Esophagus squamous epithelium (tissue), 4 donors: ENCODE measurements around the gene IRX3.

Source experiments
- CTCF ChIP-seq, 6 experiments: fragments of 450-650 bp in 4 of 6; fragments of 200-600 bp in 2 of 6; sonication (generic) in 2 of 6; IDR thresholded peaks; one replicate each; pipeline ENCODE4 v1.5.1; 2016 to 2019; ENCODE audit warnings: antibody characterized with exemption in 6 of 6, mild to moderate bottlenecking in 4 of 6, moderate library complexity in 4 of 6
- POLR2A ChIP-seq, 4 donors: fragments of 450-650 bp; IDR thresholded peaks; one replicate each; pipeline ENCODE4 v1.6.1; 2017; ENCODE audit warnings: antibody characterized with exemption in 4 of 4, mild to moderate bottlenecking in 4 of 4, moderate library complexity in 3 of 4

DNA sequence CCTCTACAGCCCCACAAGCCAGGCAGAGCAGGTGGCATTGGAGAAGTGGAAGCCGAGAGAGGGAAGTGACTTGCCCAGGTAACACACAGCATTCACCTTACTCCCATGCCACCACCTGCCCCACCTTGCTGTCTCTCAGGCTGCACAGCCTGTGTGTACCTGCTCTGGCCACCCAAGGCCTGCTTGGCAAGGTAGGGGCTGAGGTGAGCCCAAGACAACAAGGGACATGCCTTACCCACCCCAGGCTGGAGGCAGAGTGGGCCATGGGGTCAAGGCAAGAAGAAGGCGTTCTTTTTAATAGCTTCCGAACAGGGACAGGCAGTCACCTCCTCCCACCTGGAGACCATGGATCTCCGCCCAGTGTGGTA, 40.1 kb downstream of the IRX3 start:
- TF ChIP-seq CTCF (IDR thresholded peaks at IDR 0.05) (no peak), POLR2A (IDR thresholded peaks at IDR 0.05) (no peak)
